GM23338 (cell line): ENCODE data around the gene ESR1. TPM values are rescaled to one million over a fixed set of nuclear protein-coding genes. Genes with fewer than 3 reads are reported as not detected.

Source experiments
- ATAC-seq: fragments of 200-7000 bp; cut with Tn5 transposase; 3 replicates; pipeline ENCODE4 v1.9.1; 2020
- DNase-seq: peaks from one replicate; pipeline ENCODE4 v3.0.0-alpha.2; 2015; ENCODE audit warnings: low spot score
- H2AFZ ChIP-seq: fragments of 200-600 bp; sonication (generic); 2 replicates; pipeline ENCODE4 v1.8.0; 2016; ENCODE audit warnings: antibody characterized with exemption, mild to moderate bottlenecking, moderate library complexity
- H3F3A ChIP-seq: fragments of 200-600 bp; sonication (generic); replicated peaks from 2 replicates; pipeline ENCODE4 v1.8.0; 2017; ENCODE audit warnings: antibody characterized with exemption, mixed run types, low read depth
- H3K27ac ChIP-seq: fragments of 200-600 bp; sonication (generic); 2 replicates; pipeline ENCODE4 v1.6.1; 2016; ENCODE audit warnings: low read depth
- H3K27me3 ChIP-seq: fragments of 200-600 bp; sonication (generic); 2 replicates; pipeline ENCODE4 v1.8.0; 2016; ENCODE audit warnings: mild to moderate bottlenecking, mixed run types, moderate library complexity; ENCODE audit not compliant: insufficient read depth
- H3K36me3 ChIP-seq: fragments of 200-600 bp; sonication (generic); 2 replicates; pipeline ENCODE4 v1.8.0; 2016; ENCODE audit warnings: mild to moderate bottlenecking; ENCODE audit not compliant: insufficient read depth
- H3K4me1 ChIP-seq: fragments of 200-600 bp; sonication (generic); 2 replicates; pipeline ENCODE4 v1.8.0; 2016; ENCODE audit warnings: mild to moderate bottlenecking, moderate library complexity; ENCODE audit not compliant: insufficient read depth
- H3K4me2 ChIP-seq: fragments of 200-600 bp; sonication (generic); 2 replicates; pipeline ENCODE4 v1.7.1; 2017; ENCODE audit warnings: mixed run types
- H3K4me3 ChIP-seq: fragments of 200-600 bp; sonication (generic); 2 replicates; pipeline ENCODE4 v1.6.1; 2016; ENCODE audit warnings: mixed run types
- H3K79me2 ChIP-seq: fragments of 200-600 bp; sonication (generic); replicated peaks from 2 replicates; pipeline ENCODE4 v1.8.0; 2017; ENCODE audit warnings: mild to moderate bottlenecking; ENCODE audit not compliant: insufficient read depth
- H3K9me2 ChIP-seq: fragments of 200-600 bp; sonication (generic); 2 replicates; pipeline ENCODE4 v1.8.0; 2017; ENCODE audit not compliant: insufficient read depth
- H4K20me1 ChIP-seq: fragments of 200-600 bp; sonication (generic); replicated peaks from 2 replicates; pipeline ENCODE4 v1.8.0; 2017; ENCODE audit warnings: mild to moderate bottlenecking; ENCODE audit not compliant: insufficient read depth
- H3K27ac Mint-ChIP-seq: 2 replicates; pipeline ENCODE4 v1.8.0; 2020; ENCODE audit warnings: inconsistent platforms, mild to moderate bottlenecking, moderate library complexity, mixed read lengths
- H3K27me3 Mint-ChIP-seq: 3 replicates; pipeline ENCODE4 v1.8.0; 2022; ENCODE audit warnings: low read depth, mild to moderate bottlenecking, moderate library complexity, mixed read lengths, inconsistent platforms; ENCODE audit not compliant: insufficient read depth, poor library complexity
- H3K36me3 Mint-ChIP-seq: 3 replicates; pipeline ENCODE4 v1.8.0; 2021; ENCODE audit warnings: low read depth, mild to moderate bottlenecking, inconsistent platforms, moderate library complexity, mixed read lengths
- H3K4me1 Mint-ChIP-seq: 3 replicates; pipeline ENCODE4 v1.8.0; 2020; ENCODE audit warnings: mild to moderate bottlenecking, inconsistent platforms, mixed read lengths
- H3K4me3 Mint-ChIP-seq: 3 replicates; pipeline ENCODE4 v1.8.0; 2021; ENCODE audit warnings: moderate library complexity, mild to moderate bottlenecking, inconsistent platforms, mixed read lengths
- H3K9me3 Mint-ChIP-seq: 3 replicates; pipeline ENCODE4 v1.8.0; 2020; ENCODE audit warnings: moderate library complexity, mild to moderate bottlenecking, inconsistent platforms, mixed read lengths
- POLR2AphosphoS5 ChIP-seq: IDR thresholded peaks from 2 replicates; pipeline ENCODE4 v1.6.1; 2016; ENCODE audit warnings: antibody characterized with exemption, low read depth
- STAT1 ChIP-seq: IDR thresholded peaks from one replicate; pipeline ENCODE4 v1.6.1; 2016; ENCODE audit warnings: antibody characterized with exemption; ENCODE audit not compliant: unreplicated experiment
- polyA plus RNA-seq: library from polyadenylated mRNA; unstranded; fragments of >200 nt; fragmentation: Nextera tagmentation; extraction: Ambion mirVana; gene quantifications from 2 replicates; pipeline ENCODE4 v1.2.1, GENCODE V29; 2016
- total RNA-seq: library from RNA; depleted of rRNA; stranded (reverse); fragments of >200 nt; shearing (Covaris generic); gene quantifications from 2 replicates; pipeline ENCODE4 v1.2.3, GENCODE V29; 2014
- TF ChIP-seq, protein P1 (sequence below): IDR thresholded peaks from one replicate; pipeline ENCODE4 v1.6.1; 2018; ENCODE audit warnings: antibody characterized with exemption; ENCODE audit not compliant: unreplicated experiment
- TF ChIP-seq, protein P2 (sequence below): fragments of 250-450 bp; sonication (Bioruptor Pico); IDR thresholded peaks from 2 replicates; pipeline ENCODE4 v1.5.0; 2020; ENCODE audit warnings: mild to moderate bottlenecking, moderate library complexity

Gene ESR1
- total and polyA plus RNA-seq, 2 experiments from 2014 or later = 0.94 TPM; not detected in 1

DNA sequence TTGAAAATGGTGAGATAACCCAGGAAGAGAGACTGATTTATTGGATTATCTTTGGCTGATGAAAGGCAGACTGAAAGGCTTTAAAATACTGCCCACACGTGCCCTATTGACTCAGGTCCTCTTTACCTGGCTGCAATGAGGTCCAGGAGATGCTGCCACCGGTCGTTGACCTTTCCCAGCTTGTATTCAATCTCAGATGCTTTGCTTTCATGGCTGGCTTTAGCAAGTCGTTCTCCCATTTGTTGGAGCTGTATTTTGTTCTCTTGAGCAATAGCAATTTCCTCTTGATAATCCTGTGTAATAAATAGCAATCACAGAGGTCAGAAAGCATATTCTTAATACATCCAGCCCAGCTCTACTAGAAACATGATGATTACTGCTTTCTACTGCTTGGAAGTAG, 368.8 kb downstream of the ESR1 start:
- H3K27ac Mint-ChIP-seq = no peak overlapping the region
- TF ChIP-seq STAT1 (no peak), POLR2AphosphoS5 (no peak)
- TF ChIP-seq, protein P1, sequence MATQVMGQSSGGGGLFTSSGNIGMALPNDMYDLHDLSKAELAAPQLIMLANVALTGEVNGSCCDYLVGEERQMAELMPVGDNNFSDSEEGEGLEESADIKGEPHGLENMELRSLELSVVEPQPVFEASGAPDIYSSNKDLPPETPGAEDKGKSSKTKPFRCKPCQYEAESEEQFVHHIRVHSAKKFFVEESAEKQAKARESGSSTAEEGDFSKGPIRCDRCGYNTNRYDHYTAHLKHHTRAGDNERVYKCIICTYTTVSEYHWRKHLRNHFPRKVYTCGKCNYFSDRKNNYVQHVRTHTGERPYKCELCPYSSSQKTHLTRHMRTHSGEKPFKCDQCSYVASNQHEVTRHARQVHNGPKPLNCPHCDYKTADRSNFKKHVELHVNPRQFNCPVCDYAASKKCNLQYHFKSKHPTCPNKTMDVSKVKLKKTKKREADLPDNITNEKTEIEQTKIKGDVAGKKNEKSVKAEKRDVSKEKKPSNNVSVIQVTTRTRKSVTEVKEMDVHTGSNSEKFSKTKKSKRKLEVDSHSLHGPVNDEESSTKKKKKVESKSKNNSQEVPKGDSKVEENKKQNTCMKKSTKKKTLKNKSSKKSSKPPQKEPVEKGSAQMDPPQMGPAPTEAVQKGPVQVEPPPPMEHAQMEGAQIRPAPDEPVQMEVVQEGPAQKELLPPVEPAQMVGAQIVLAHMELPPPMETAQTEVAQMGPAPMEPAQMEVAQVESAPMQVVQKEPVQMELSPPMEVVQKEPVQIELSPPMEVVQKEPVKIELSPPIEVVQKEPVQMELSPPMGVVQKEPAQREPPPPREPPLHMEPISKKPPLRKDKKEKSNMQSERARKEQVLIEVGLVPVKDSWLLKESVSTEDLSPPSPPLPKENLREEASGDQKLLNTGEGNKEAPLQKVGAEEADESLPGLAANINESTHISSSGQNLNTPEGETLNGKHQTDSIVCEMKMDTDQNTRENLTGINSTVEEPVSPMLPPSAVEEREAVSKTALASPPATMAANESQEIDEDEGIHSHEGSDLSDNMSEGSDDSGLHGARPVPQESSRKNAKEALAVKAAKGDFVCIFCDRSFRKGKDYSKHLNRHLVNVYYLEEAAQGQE = no peak
- TF ChIP-seq, protein P2, sequence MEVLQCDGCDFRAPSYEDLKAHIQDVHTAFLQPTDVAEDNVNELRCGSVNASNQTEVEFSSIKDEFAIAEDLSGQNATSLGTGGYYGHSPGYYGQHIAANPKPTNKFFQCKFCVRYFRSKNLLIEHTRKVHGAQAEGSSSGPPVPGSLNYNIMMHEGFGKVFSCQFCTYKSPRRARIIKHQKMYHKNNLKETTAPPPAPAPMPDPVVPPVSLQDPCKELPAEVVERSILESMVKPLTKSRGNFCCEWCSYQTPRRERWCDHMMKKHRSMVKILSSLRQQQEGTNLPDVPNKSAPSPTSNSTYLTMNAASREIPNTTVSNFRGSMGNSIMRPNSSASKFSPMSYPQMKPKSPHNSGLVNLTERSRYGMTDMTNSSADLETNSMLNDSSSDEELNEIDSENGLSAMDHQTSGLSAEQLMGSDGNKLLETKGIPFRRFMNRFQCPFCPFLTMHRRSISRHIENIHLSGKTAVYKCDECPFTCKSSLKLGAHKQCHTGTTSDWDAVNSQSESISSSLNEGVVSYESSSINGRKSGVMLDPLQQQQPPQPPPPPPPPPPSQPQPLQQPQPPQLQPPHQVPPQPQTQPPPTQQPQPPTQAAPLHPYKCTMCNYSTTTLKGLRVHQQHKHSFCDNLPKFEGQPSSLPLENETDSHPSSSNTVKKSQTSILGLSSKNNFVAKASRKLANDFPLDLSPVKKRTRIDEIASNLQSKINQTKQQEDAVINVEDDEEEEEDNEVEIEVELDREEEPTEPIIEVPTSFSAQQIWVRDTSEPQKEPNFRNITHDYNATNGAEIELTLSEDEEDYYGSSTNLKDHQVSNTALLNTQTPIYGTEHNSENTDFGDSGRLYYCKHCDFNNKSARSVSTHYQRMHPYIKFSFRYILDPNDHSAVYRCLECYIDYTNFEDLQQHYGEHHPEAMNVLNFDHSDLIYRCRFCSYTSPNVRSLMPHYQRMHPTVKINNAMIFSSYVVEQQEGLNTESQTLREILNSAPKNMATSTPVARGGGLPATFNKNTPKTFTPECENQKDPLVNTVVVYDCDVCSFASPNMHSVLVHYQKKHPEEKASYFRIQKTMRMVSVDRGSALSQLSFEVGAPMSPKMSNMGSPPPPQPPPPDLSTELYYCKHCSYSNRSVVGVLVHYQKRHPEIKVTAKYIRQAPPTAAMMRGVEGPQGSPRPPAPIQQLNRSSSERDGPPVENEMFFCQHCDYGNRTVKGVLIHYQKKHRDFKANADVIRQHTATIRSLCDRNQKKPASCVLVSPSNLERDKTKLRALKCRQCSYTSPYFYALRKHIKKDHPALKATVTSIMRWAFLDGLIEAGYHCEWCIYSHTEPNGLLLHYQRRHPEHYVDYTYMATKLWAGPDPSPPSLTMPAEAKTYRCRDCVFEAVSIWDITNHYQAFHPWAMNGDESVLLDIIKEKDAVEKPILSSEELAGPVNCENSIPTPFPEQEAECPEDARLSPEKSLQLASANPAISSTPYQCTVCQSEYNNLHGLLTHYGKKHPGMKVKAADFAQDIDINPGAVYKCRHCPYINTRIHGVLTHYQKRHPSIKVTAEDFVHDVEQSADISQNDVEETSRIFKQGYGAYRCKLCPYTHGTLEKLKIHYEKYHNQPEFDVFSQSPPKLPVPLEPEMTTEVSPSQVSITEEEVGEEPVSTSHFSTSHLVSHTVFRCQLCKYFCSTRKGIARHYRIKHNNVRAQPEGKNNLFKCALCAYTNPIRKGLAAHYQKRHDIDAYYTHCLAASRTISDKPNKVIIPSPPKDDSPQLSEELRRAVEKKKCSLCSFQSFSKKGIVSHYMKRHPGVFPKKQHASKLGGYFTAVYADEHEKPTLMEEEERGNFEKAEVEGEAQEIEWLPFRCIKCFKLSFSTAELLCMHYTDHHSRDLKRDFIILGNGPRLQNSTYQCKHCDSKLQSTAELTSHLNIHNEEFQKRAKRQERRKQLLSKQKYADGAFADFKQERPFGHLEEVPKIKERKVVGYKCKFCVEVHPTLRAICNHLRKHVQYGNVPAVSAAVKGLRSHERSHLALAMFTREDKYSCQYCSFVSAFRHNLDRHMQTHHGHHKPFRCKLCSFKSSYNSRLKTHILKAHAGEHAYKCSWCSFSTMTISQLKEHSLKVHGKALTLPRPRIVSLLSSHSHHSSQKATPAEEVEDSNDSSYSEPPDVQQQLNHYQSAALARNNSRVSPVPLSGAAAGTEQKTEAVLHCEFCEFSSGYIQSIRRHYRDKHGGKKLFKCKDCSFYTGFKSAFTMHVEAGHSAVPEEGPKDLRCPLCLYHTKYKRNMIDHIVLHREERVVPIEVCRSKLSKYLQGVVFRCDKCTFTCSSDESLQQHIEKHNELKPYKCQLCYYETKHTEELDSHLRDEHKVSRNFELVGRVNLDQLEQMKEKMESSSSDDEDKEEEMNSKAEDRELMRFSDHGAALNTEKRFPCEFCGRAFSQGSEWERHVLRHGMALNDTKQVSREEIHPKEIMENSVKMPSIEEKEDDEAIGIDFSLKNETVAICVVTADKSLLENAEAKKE (CRISPR knock-in tag) = no peak
- Histone ChIP-seq H2AFZ (no peak overlapping the region; the same call in 1 of the 2 replicates), H3K27me3 (no peaks in the 10 kb centered on the region), H3K79me2 (no peaks in the 10 kb centered on the region), H4K20me1 (no peaks in the 10 kb centered on the region), H3K4me1 (0 out of 2 replicates have a peak, but pooled peaks cover 3% of the 10 kb centered on the region), H3K27ac (no peak overlapping the region), H3F3A (no peaks in the 10 kb centered on the region), H3K9me2 (no peaks in the 10 kb centered on the region), H3K36me3 (no peaks in the 10 kb centered on the region), H3K4me3 (no peak overlapping the region), H3K4me2 (no peak overlapping the region)
- no peak for DNase-seq
- ATAC-seq = no peak
- no peaks in the 10 kb centered on the region for H3K27me3 Mint-ChIP-seq
- H3K4me3 Mint-ChIP-seq = no peak overlapping the region
- no peaks in the 10 kb centered on the region for H3K36me3 Mint-ChIP-seq
- H3K9me3 Mint-ChIP-seq = no peaks in the 10 kb centered on the region
- peaks cover 3% of the 10 kb centered on the region for H3K4me1 Mint-ChIP-seq
